ENCODE measurements around the gene KCNH1. TPM values are rescaled to one million over a fixed set of nuclear protein-coding genes. Genes with fewer than 3 reads are reported as not detected.

KCNH1 gene
- total and polyA plus RNA-seq, 9 of the 15 experiments (the other 6 are each of a cell fraction or from before 2014, with no cell fraction given): not detected

DNA sequence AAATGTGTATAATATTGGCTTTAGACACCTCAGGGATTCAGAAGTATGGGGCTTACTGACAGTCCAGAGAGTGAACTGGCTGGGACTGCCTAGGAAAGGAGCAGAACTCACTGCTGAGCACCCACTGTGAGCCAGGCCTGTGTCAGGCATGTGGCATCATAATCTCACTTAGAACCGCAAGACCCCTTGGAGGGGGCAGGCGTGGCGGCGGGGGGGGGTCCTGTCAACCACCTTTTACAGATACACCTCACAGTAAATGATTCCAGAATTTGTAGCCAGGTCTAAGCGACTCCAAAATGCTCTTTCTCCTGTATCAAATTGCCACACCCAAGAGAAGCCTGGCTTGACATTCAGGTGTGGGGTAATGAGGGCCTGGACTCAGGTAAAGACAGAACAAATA is 235.5 kb downstream of the KCNH1 start (continued):
- TF ChIP-seq, protein P1, sequence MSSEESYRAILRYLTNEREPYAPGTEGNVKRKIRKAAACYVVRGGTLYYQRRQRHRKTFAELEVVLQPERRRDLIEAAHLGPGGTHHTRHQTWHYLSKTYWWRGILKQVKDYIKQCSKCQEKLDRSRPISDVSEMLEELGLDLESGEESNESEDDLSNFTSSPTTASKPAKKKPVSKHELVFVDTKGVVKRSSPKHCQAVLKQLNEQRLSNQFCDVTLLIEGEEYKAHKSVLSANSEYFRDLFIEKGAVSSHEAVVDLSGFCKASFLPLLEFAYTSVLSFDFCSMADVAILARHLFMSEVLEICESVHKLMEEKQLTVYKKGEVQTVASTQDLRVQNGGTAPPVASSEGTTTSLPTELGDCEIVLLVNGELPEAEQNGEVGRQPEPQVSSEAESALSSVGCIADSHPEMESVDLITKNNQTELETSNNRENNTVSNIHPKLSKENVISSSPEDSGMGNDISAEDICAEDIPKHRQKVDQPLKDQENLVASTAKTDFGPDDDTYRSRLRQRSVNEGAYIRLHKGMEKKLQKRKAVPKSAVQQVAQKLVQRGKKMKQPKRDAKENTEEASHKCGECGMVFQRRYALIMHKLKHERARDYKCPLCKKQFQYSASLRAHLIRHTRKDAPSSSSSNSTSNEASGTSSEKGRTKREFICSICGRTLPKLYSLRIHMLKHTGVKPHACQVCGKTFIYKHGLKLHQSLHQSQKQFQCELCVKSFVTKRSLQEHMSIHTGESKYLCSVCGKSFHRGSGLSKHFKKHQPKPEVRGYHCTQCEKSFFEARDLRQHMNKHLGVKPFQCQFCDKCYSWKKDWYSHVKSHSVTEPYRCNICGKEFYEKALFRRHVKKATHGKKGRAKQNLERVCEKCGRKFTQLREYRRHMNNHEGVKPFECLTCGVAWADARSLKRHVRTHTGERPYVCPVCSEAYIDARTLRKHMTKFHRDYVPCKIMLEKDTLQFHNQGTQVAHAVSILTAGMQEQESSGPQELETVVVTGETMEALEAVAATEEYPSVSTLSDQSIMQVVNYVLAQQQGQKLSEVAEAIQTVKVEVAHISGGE (CRISPR knock-in tag; IDR thresholded peaks at IDR 0.05): no peak
- TF ChIP-seq EP300 (IDR thresholded peaks at IDR 0.05; ENCODE audit: low read length): no peak
- no peak for TF ChIP-seq FOSL1 (tag; conservative IDR thresholded peaks at IDR 0.05)
- no peak for TF ChIP-seq ETV1 (tag; conservative IDR thresholded peaks at IDR 0.05; ENCODE audit: low read depth)
- TF ChIP-seq ZNF778 (CRISPR knock-in tag; IDR thresholded peaks at IDR 0.05): no peak
- TF ChIP-seq EWSR1 (IDR thresholded peaks at IDR 0.05; ENCODE audit: borderline replicate concordance, low read depth, partially characterized antibody): no peak

DNA sequence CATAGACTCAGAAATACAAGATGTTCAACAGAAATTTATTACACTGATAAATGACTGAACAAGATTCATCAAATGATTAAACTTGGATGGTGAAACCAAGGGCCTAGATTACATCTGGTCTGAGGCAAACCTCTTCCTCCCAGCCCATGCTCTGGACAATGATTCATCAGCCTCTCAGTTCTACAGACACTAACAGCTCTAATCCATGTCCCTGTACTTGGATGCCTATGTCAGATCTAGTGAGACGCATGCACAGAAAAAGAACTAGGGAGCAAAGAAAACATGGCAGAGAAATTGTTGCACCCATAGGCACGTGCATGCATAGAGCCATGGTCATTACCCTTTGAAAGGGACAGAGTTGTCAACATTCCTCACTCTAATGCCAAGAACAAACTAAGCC is 250.1 kb downstream of the KCNH1 start:
- H3K27me3 ChIP-seq (ENCODE audit: control insufficient read depth in 2 of 2, insufficient read depth in 2 of 2, low read length in 2 of 2): no peaks in the 10 kb centered on the region
- H3K4me2 ChIP-seq (ENCODE audit: insufficient read depth, low read length): no peak overlapping the region
- no peaks in the 10 kb centered on the region for H3K79me2 ChIP-seq (ENCODE audit: control insufficient read depth, insufficient read depth, low read length)
- ATAC-seq: no peak
- no peak overlapping the region for H3K27ac ChIP-seq (ENCODE audit: extremely low read depth, low read depth, low read length)
- no peaks in the 10 kb centered on the region for H4K20me1 ChIP-seq (replicated peaks; ENCODE audit: control insufficient read depth, insufficient read depth, low read length)
- CTCF ChIA-PET (ENCODE audit: low intra/inter-chr PET ratio): interaction anchor here (0.6 kb wide), 1 partner anchor 477 kb away, joined by 4 read pairs; no protein-coding TSS in a partner anchor
- POLR2A ChIA-PET: no interaction called here
- 0% methylated on average over 2 of the region's 2 CpGs for WGBS (ENCODE audit: insufficient coverage, low coverage, missing lambda C conversion rate)
- in situ Hi-C loops (cut with MboI): no loop called here
- DNase-seq (ENCODE audit: extremely low read depth in 1 of 4, low spot score in 3 of 4): no peak
- no peaks in the 10 kb centered on the region for H3K4me1 ChIP-seq (replicated peaks in 1 of 2; ENCODE audit: control insufficient read depth in 2 of 2, insufficient read depth in 2 of 2, low read length in 2 of 2)
- H2AFZ ChIP-seq (ENCODE audit: low read depth, low read length): no peak overlapping the region
- no peak overlapping the region for H3K9ac ChIP-seq (ENCODE audit: insufficient read depth in 1 of 2, low read depth in 2 of 2, low read length in 2 of 2)
- no TSS peak for BruUV-seq (replicated peaks)
- no peak overlapping the region for H3K4me3 ChIP-seq
- no peak for FAIRE-seq
- intact Hi-C loops (cut with micrococcal nuclease): no loop called here
- H3K9me3 ChIP-seq (replicated peaks; ENCODE audit: control insufficient read depth, insufficient read depth, low read depth, low read length): no peaks in the 10 kb centered on the region
- H3K36me3 ChIP-seq (ENCODE audit: control insufficient read depth, insufficient read depth, low read length): no peaks in the 10 kb centered on the region
- no peaks in the 10 kb centered on the region for H3K9me1 ChIP-seq (ENCODE audit: control insufficient read depth, insufficient read depth, low read length)
- TF ChIP-seq, protein P2, sequence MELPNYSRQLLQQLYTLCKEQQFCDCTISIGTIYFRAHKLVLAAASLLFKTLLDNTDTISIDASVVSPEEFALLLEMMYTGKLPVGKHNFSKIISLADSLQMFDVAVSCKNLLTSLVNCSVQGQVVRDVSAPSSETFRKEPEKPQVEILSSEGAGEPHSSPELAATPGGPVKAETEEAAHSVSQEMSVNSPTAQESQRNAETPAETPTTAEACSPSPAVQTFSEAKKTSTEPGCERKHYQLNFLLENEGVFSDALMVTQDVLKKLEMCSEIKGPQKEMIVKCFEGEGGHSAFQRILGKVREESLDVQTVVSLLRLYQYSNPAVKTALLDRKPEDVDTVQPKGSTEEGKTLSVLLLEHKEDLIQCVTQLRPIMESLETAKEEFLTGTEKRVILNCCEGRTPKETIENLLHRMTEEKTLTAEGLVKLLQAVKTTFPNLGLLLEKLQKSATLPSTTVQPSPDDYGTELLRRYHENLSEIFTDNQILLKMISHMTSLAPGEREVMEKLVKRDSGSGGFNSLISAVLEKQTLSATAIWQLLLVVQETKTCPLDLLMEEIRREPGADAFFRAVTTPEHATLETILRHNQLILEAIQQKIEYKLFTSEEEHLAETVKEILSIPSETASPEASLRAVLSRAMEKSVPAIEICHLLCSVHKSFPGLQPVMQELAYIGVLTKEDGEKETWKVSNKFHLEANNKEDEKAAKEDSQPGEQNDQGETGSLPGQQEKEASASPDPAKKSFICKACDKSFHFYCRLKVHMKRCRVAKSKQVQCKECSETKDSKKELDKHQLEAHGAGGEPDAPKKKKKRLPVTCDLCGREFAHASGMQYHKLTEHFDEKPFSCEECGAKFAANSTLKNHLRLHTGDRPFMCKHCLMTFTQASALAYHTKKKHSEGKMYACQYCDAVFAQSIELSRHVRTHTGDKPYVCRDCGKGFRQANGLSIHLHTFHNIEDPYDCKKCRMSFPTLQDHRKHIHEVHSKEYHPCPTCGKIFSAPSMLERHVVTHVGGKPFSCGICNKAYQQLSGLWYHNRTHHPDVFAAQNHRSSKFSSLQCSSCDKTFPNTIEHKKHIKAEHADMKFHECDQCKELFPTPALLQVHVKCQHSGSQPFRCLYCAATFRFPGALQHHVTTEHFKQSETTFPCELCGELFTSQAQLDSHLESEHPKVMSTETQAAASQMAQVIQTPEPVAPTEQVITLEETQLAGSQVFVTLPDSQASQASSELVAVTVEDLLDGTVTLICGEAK (IDR thresholded peaks at IDR 0.05): no peak
- TF ChIP-seq, protein P2 (CRISPR knock-in tag; IDR thresholded peaks at IDR 0.05): no peak
